GM12801 (cell line): ENCODE results near the gene HNRNPA2B1.

Source experiments
- TF ChIP-seq, protein P1 (sequence below): IDR thresholded peaks from one replicate; pipeline ENCODE4 v1.5.1; 2011; ENCODE audit warnings: control low read depth; ENCODE audit not compliant: insufficient read length; ENCODE audit errors: extremely low read depth

The HNRNPA2B1 gene

DNA sequence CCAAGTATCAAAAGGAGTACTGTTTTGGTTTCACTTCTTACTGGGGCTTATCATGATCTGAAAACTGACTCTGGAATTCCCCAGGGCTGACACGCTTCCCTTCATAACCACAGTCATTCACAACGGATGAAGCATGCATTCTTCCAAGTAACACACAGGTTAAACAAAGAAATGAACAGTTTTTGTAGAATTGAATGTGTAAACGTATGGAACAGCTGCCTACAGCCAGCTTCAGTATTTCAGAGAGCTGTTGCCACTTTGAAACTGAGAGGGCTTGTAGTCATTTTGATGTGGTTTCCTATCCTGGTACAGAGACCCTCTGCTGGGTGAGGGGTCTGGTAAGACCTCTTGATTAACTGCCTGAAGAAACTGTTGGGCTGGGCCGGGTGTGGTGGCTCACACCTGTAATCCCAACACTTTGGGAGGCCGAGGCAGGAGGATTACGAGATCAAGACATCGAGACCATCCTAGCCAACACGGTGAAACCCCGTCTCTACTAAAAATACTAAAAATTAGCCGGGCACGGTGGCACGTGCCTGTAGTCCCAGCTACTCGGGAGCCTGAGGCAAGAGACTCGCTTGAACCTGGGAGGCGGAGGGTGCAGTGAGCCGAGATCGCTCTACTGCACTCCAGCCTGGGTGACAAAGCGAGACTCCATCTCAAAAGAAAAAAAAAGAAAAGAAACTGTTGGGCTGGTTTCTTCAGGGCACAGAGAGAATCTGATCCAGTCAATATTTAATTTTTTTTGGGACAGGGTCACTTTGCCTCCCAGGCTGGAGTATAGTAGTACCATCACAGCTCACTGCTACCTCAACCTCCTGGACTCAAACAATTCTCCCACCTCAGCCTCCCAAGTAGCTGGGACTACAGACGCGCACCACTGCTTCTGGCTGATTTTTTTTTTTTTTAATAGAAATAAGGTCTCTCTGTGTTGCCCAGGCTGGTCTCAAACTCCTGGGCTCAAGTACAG is 43.8 kb downstream of the HNRNPA2B1 start:
- TF ChIP-seq, protein P1, sequence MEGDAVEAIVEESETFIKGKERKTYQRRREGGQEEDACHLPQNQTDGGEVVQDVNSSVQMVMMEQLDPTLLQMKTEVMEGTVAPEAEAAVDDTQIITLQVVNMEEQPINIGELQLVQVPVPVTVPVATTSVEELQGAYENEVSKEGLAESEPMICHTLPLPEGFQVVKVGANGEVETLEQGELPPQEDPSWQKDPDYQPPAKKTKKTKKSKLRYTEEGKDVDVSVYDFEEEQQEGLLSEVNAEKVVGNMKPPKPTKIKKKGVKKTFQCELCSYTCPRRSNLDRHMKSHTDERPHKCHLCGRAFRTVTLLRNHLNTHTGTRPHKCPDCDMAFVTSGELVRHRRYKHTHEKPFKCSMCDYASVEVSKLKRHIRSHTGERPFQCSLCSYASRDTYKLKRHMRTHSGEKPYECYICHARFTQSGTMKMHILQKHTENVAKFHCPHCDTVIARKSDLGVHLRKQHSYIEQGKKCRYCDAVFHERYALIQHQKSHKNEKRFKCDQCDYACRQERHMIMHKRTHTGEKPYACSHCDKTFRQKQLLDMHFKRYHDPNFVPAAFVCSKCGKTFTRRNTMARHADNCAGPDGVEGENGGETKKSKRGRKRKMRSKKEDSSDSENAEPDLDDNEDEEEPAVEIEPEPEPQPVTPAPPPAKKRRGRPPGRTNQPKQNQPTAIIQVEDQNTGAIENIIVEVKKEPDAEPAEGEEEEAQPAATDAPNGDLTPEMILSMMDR = no peak

GRCh38 chr7:26155531-26156375 is 44.8 kb downstream of the HNRNPA2B1 start:
- TF ChIP-seq, protein P1 = no peak

GRCh38 chr7:26153823-26154783 is 46.4 kb downstream of the HNRNPA2B1 start:
- TF ChIP-seq, protein P1 = no peak

DNA sequence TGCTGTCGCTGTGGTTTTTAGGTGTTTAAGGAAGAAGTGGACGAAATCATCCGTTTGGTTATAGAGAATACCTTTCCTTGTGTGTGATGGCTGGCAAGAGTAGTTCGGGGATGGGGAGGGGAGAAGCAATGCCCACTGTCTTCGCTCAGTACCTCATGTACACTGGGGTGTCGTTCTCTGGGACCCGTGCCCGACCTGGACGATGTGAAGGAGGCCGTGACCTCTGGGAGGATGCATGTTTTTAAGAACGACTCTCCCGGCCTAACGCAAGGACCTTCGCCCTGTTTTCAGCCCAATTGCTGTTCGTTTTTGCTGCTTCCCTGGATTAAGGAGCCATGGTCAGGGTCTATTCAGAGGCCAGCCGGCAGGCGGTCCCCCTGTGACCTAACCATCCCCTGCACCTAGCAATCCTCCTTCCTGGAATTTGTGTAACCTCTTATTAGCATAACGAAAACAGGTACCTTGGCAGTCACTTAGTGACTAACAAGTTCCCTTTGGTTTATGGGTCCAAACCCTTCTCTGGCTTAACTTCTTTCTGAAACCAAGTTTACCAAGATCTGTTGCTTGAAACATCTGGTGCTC is 47.2 kb downstream of the HNRNPA2B1 start:
- TF ChIP-seq, protein P1 = no peak

DNA sequence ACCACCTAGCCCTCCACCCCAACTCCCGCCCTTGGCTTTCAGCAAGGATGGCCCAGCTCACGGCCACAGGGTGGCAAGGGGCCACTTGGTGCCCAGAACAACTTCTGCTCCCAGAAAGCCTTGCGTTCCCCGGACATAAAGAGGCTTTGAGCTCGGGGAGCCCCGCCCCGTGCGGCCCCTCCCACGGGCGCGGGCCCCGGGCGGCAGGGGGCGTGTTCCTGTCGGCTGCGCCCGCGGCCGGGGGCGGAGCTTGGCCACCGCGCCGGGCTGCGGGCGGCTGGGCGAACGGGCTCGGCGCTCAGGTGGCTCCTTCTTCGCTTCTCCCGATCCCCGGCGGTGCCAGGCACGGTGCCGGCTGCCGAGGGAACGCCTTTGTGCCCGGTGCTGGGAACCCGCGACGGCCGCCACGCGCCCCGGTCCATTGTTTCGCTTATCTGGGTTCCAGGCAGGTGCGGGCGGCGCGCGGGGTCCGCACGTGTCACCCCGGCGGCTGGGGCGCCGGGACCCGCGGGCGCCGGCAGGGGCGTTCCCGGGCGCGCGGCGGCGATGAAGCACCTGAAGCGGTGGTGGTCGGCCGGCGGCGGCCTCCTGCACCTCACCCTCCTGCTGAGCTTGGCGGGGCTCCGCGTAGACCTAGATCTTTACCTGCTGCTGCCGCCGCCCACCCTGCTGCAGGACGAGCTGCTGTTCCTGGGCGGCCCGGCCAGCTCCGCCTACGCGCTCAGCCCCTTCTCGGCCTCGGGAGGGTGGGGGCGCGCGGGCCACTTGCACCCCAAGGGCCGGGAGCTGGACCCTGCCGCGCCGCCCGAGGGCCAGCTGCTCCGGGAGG is 48.4 kb downstream of the HNRNPA2B1 start, which contains the start of gene NFE2L3:
TSS of gene NFE2L3 (plus strand) at position 246 of the 829 bp plus-strand sequence. CDS start at position 547, 301 bp downstream.
- TF ChIP-seq, protein P1 = no peak

DNA sequence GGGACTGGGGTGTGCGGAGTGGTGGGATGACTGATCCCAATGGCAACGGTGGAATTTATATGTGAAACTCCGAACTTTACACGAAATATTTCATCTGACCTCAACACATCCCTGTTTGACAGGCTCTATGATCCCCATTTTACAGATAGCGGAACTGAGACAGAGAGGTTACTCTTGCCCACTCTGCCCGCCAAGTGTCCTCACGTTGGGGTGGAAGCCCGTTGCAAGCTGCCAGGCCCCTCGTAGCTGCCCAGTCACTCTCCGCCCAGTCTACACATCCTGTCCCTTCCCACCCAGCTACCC is 48.9 kb downstream of the HNRNPA2B1 start:
- TF ChIP-seq, protein P1 = no peak
